Measurements from ENCODE around the gene MKNK2. TPM values are rescaled to one million over a fixed set of nuclear protein-coding genes. Genes with fewer than 3 reads are reported as not detected.

MKNK2 gene
- total RNA-seq, 1 donor from 2014 or later = 127 TPM

DNA sequence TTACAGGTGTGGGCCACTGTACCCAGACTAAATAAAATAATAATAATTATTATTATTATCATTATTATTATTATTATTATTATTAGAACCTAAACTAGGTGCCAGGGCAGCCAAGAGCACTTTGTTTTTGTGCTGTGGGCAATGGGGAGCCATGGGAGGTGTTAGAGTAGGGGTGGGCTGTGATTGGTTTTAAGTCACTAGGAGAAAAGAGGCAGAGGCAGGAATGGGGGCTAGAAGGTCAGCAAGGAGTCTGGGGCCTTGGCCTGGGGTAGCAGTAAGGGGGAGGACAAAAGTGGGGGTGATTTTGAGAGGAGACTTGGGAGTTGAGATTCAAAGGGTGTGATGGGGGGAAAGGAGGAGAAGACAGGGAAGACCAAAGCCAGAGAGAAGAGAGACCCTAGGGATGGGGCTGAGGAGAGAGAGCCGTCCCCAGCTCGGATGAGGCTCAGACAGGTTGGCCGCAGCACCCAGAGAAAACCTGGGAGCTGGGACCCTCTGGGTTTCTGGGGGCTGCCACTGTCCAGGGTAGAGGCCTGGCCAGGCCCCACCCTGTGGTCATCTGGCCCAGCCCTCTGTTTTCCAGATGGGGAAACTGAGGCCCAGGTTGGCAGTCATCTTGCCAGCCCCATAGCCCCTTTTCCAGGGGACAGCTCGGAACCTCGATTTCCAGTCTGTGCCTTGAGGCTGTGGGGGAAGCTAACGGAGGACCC is 17.8 kb downstream of the MKNK2 start:
- H3K4me3 Mint-ChIP-seq (ENCODE audit: unreplicated experiment) = no peak overlapping the region
- peaks cover 4% of the 10 kb centered on the region for H3K9me3 Mint-ChIP-seq (ENCODE audit: low read depth)
- DNase-seq (ENCODE audit: low spot score) = no peak
- H3K36me3 Mint-ChIP-seq (ENCODE audit: low read depth) = peaks cover 1% of the 10 kb centered on the region
- no peak overlapping the region for H3K27ac Mint-ChIP-seq (ENCODE audit: unreplicated experiment)
- no peak for TF ChIP-seq CTCF (IDR thresholded peaks at IDR 0.05)
- peaks cover 17% of the 10 kb centered on the region for H3K4me1 Mint-ChIP-seq (ENCODE audit: low read depth)
- no peaks in the 10 kb centered on the region for H3K27me3 Mint-ChIP-seq (ENCODE audit: low read depth)

GRCh38 chr19:2032296-2032941 is 18.6 kb downstream of the MKNK2 start:
- H3K27me3 Mint-ChIP-seq (ENCODE audit: low read depth) = no peaks in the 10 kb centered on the region
- no peaks in the 10 kb centered on the region for H3K36me3 Mint-ChIP-seq (ENCODE audit: low read depth)
- H3K9me3 Mint-ChIP-seq (ENCODE audit: low read depth) = peaks cover 4% of the 10 kb centered on the region
- DNase-seq (ENCODE audit: low spot score) = peak; percentile 97
- peak overlapping the region; percentile 34 for H3K4me3 Mint-ChIP-seq (ENCODE audit: unreplicated experiment)
- no peak for TF ChIP-seq CTCF (IDR thresholded peaks at IDR 0.05)
- peak overlapping the region; percentile 93 for H3K27ac Mint-ChIP-seq (ENCODE audit: unreplicated experiment)
- H3K4me1 Mint-ChIP-seq (ENCODE audit: low read depth) = peaks cover 17% of the 10 kb centered on the region

GRCh38 chr19:2027361-2027760 is 23.7 kb downstream of the MKNK2 start:
- H3K9me3 Mint-ChIP-seq (ENCODE audit: low read depth) = peaks cover 3% of the 10 kb centered on the region
- DNase-seq (ENCODE audit: low spot score) = no peak
- H3K27ac Mint-ChIP-seq (ENCODE audit: unreplicated experiment) = no peak overlapping the region
- no peak overlapping the region for H3K4me3 Mint-ChIP-seq (ENCODE audit: unreplicated experiment)
- peak; percentile 43 for TF ChIP-seq CTCF (IDR thresholded peaks at IDR 0.05)
- no peaks in the 10 kb centered on the region for H3K36me3 Mint-ChIP-seq (ENCODE audit: low read depth)
- H3K27me3 Mint-ChIP-seq (ENCODE audit: low read depth) = no peaks in the 10 kb centered on the region
- H3K4me1 Mint-ChIP-seq (ENCODE audit: low read depth) = peaks cover 11% of the 10 kb centered on the region

GRCh38 chr19:2026770-2027169 is 24.3 kb downstream of the MKNK2 start:
- Mint-ChIP-seq H3K4me3 (ENCODE audit: unreplicated experiment) (no peak overlapping the region), H3K27ac (ENCODE audit: unreplicated experiment) (no peak overlapping the region), H3K9me3 (ENCODE audit: low read depth) (peaks cover 3% of the 10 kb centered on the region), H3K27me3 (ENCODE audit: low read depth) (no peaks in the 10 kb centered on the region), H3K36me3 (ENCODE audit: low read depth) (no peaks in the 10 kb centered on the region), H3K4me1 (ENCODE audit: low read depth) (peaks cover 5% of the 10 kb centered on the region)
- TF ChIP-seq CTCF (IDR thresholded peaks at IDR 0.05) = no peak
- no peak for DNase-seq (ENCODE audit: low spot score)

GRCh38 chr19:2022289-2022688 is 28.8 kb downstream of the MKNK2 start:
- no peak overlapping the region for H3K4me3 Mint-ChIP-seq (ENCODE audit: unreplicated experiment)
- no peaks in the 10 kb centered on the region for H3K36me3 Mint-ChIP-seq (ENCODE audit: low read depth)
- no peak overlapping the region for H3K27ac Mint-ChIP-seq (ENCODE audit: unreplicated experiment)
- H3K27me3 Mint-ChIP-seq (ENCODE audit: low read depth) = no peaks in the 10 kb centered on the region
- no peak for TF ChIP-seq CTCF (IDR thresholded peaks at IDR 0.05)
- peaks cover 3% of the 10 kb centered on the region for H3K9me3 Mint-ChIP-seq (ENCODE audit: low read depth)
- no peaks in the 10 kb centered on the region for H3K4me1 Mint-ChIP-seq (ENCODE audit: low read depth)
- DNase-seq (ENCODE audit: low spot score) = no peak

All from chondrocyte (in vitro differentiated cells).